K562 (cell line): ENCODE data around the gene PTPN14.

Source experiments
- CREM ChIP-seq: IDR thresholded peaks from 2 replicates; pipeline ENCODE4 v1.6.1; 2014; ENCODE audit warnings: antibody characterized with exemption, low read depth
- ETV5 ChIP-seq: sonication (generic); formaldehyde crosslinking; IDR thresholded peaks from 2 replicates; pipeline ENCODE4 v1.4.0; 2020; ENCODE audit warnings: low read depth, mild to moderate bottlenecking, missing genetic modification reagents
- L3MBTL2 ChIP-seq: fragments of 450-650 bp; IDR thresholded peaks from 2 replicates; pipeline ENCODE4 v1.6.1; 2016; ENCODE audit warnings: mild to moderate bottlenecking, moderate library complexity
- TAF1 ChIP-seq: IDR thresholded peaks from 2 replicates; pipeline ENCODE4 v1.6.1; 2011; ENCODE audit warnings: mild to moderate bottlenecking, low read length, moderate library complexity; ENCODE audit not compliant: insufficient read depth, control insufficient read depth, severe bottlenecking; ENCODE audit errors: extremely low read depth
- ZC3H11A ChIP-seq: IDR thresholded peaks from 2 replicates; pipeline ENCODE4 v1.6.1; 2012; ENCODE audit warnings: low read depth, low read length, improper control_type of control experiment
- ZNF274 ChIP-seq: IDR thresholded peaks from 2 replicates; pipeline ENCODE4 v1.6.1; 2011; ENCODE audit warnings: low read depth, mild to moderate bottlenecking, low read length, moderate library complexity, borderline replicate concordance
- TF ChIP-seq, protein P1 (sequence below), 3 experiments: IDR thresholded peaks in 2 of 3; conservative IDR thresholded peaks in 1 of 3; 2 replicates each; pipeline ENCODE4 v1.5.1; 2011 to 2012; ENCODE audit warnings: low read length in 3 of 3, mild to moderate bottlenecking in 3 of 3, control low read depth in 2 of 3, improper control_type of control experiment in 1 of 3, inconsistent platforms in 1 of 3, low read depth in 1 of 3, mixed read lengths in 1 of 3, moderate library complexity in 1 of 3; ENCODE audit not compliant: insufficient read depth in 2 of 3
- TF ChIP-seq, protein P2 (sequence below): sonication (generic); formaldehyde crosslinking; IDR thresholded peaks from 2 replicates; pipeline ENCODE4 v1.8.0; 2022; ENCODE audit warnings: missing genetic modification reagents, mild to moderate bottlenecking, borderline replicate concordance

- TF ChIP-seq, protein P1, sequence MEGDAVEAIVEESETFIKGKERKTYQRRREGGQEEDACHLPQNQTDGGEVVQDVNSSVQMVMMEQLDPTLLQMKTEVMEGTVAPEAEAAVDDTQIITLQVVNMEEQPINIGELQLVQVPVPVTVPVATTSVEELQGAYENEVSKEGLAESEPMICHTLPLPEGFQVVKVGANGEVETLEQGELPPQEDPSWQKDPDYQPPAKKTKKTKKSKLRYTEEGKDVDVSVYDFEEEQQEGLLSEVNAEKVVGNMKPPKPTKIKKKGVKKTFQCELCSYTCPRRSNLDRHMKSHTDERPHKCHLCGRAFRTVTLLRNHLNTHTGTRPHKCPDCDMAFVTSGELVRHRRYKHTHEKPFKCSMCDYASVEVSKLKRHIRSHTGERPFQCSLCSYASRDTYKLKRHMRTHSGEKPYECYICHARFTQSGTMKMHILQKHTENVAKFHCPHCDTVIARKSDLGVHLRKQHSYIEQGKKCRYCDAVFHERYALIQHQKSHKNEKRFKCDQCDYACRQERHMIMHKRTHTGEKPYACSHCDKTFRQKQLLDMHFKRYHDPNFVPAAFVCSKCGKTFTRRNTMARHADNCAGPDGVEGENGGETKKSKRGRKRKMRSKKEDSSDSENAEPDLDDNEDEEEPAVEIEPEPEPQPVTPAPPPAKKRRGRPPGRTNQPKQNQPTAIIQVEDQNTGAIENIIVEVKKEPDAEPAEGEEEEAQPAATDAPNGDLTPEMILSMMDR (IDR thresholded peaks at IDR 0.05 in 2 of 3, conservative IDR thresholded peaks at IDR 0.05 in 1 of 3; ENCODE audit: insufficient read depth in 2 of 3, low read depth in 1 of 3, low read length in 3 of 3) = no peak
- TF ChIP-seq ETV5 (no peak), TAF1 (no peak), CREM (no peak), ZNF274 (no peak), ZC3H11A (no peak), L3MBTL2 (no peak)
- TF ChIP-seq, protein P2, sequence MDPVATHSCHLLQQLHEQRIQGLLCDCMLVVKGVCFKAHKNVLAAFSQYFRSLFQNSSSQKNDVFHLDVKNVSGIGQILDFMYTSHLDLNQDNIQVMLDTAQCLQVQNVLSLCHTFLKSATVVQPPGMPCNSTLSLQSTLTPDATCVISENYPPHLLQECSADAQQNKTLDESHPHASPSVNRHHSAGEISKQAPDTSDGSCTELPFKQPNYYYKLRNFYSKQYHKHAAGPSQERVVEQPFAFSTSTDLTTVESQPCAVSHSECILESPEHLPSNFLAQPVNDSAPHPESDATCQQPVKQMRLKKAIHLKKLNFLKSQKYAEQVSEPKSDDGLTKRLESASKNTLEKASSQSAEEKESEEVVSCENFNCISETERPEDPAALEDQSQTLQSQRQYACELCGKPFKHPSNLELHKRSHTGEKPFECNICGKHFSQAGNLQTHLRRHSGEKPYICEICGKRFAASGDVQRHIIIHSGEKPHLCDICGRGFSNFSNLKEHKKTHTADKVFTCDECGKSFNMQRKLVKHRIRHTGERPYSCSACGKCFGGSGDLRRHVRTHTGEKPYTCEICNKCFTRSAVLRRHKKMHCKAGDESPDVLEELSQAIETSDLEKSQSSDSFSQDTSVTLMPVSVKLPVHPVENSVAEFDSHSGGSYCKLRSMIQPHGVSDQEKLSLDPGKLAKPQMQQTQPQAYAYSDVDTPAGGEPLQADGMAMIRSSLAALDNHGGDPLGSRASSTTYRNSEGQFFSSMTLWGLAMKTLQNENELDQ (CRISPR knock-in tag) = no peak
These were observed 105.4 kb downstream of the PTPN14 start for GRCh38 chr1:214445831-214446614.
